HG03280 (cell line): ENCODE measurements around the gene ECE2.

ENCODE experiments used
- ATAC-seq: cut with Tn5 transposase; IDR thresholded peaks from one replicate; pipeline ENCODE4 v1.9.1; 2021; ENCODE audit warnings: mild to moderate bottlenecking, moderate library complexity; ENCODE audit not compliant: unreplicated experiment

Gene ECE2

DNA sequence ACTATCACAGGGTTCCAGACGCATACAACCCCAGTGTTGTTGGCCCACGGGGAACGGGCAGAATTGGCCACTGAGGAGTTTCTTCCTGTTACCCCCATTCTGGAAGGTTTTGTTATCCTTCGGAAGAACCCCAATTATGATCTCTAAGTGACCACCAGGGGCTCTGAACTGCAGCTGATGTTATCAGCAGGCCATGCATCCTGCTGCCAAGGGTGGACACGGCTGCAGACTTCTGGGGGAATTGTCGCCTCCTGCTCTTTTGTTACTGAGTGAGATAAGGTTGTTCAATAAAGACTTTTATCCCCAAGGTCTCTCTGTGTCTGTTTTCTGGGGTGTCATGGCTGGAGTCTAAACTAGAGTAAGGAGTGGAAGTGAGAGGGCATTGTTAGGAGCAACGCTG is 32.9 kb downstream of the ECE2 start:
- ATAC-seq: no peak

DNA sequence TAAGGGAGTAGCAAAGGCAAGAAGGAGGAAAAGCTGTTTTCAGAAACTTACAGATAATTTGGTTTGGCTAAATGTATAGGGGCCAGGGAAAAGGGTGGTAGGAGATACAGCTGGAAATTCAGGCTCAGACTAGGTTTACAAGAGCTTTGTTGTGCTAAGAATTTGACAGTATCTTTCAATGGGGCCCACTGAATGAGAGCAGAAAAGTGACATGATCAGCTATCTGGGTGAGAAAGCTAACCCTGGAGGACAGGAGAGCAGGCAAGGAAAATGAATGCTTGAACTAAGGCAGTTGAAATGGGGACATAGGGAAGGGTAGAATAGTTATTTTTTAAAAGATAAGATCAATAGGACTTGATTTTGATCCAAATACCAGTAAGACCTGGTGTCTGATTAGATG is 35.8 kb downstream of the ECE2 start:
- ATAC-seq: no peak

DNA sequence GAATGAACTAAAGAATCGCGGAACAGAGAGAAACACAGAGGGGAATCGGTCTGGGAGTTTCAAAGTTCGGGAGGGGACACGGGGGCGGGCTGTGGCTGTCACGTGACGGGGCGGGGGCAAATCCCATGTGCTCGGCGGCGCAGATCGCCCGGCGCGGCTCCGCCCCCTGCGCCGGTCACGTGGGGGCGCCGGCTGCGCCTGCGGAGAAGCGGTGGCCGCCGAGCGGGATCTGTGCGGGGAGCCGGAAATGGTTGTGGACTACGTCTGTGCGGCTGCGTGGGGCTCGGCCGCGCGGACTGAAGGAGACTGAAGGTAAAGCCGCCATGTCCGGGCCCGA is 38.5 kb downstream of the ECE2 start, which contains the start of gene EIF4G1:
Gene EIF4G1 (plus strand): TSS at position 244 of the 337 bp plus-strand sequence. CDS start 1,191 bp downstream, outside the sequence.
- ATAC-seq: peak; percentile 83

GRCh38 chr3:184314700-184315542 is 39.1 kb downstream of the ECE2 start:
- ATAC-seq: peak; percentile 47

DNA sequence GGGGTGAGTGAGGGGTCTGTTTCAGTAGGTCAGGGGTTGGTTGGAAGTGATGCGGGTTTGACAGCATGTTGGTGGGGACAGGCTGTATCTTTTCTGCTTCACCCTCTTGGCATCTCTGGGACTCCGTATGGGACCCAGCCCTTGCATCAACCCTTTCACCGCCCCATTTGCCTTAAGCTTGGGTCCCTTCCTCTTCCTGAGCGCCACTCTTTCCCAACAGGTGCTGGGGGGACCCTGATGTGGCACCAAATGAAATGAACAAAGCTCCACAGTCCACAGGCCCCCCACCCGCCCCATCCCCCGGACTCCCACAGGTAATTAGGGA is 39.7 kb downstream of the ECE2 start:
- ATAC-seq: no peak

GRCh38 chr3:184315871-184316661 is 40.2 kb downstream of the ECE2 start:
- no peak for ATAC-seq

GRCh38 chr3:184316792-184317191 is 41.0 kb downstream of the ECE2 start:
- ATAC-seq: no peak

DNA sequence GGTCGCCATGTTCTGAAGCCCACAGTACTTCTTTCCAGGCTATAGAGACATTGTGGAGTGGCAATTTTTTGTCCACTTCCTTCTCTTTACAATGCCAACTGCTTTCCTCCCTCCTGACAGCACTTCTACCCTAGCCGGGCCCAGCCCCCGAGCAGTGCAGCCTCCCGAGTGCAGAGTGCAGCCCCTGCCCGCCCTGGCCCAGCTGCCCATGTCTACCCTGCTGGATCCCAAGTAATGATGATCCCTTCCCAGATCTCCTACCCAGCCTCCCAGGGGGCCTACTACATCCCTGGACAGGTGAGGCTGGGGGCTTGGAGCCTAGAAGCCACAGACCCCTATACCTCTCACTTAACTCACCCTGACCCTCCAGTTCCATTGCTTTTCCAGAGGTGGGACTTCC is 41.4 kb downstream of the ECE2 start:
- ATAC-seq: no peak

DNA sequence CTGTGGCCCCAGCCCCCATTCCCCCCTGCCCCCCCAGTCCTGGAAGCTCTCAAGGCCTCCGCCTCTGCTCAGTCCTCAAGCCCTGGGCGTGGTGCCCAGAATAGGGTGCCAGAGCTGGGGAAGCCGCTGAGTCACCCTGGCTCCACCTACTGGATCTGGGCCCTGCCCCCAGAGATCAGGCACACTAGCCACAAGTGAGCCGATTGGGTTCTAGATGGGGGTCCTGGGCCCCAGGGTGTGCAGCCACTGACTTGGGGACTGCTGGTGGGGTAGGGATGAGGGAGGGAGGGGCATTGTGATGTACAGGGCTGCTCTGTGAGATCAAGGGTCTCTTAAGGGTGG is 44.3 kb downstream of the ECE2 start:
- no peak for ATAC-seq

GRCh38 chr3:184321666-184322065 is 45.8 kb downstream of the ECE2 start:
- ATAC-seq: no peak

GRCh38 chr3:184322731-184323487 is 47.1 kb downstream of the ECE2 start:
- no peak for ATAC-seq

DNA sequence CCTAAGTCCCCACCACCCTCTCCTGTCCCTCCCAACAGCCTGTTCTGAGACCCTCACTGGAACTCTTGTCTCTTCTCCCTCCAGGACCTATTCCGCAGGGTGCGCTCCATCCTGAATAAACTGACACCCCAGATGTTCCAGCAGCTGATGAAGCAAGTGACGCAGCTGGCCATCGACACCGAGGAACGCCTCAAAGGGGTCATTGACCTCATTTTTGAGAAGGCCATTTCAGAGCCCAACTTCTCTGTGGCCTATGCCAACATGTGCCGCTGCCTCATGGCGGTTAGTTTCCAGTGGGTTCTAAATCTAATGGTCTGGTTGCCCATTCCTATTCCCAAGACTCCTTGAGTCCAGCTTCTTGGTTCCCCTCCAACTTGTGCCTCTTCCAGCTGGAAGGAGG is 47.9 kb downstream of the ECE2 start:
- no peak for ATAC-seq

GRCh38 chr3:184325269-184325668 is 49.4 kb downstream of the ECE2 start:
- ATAC-seq: no peak

DNA sequence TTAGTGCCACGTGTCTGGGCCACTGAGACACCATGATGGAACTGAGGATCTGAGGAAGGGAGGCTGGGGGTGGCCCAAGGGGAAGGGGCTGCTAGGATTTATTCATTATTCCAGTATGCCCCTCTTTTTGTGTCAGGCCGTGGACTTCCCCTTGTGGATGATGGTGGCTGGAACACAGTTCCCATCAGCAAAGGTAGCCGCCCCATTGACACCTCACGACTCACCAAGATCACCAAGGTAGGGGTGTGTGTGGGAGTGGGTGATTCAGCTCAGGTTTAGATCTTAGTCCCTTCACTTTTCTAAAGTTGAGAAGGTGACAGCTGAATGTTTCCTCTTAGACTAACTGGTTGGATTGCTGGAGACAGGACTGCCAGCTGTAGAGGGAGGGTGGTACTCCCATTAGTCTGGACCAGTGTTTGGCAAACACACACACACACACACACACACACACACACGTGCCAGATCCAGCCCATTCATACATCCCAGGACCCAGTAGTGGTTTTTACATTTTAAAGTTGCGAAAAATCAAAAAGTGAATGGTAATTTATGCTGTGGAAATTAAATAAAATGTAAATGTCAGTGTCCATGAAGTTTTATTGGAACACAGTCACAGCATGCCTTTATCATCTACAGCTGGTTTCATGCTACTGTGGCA is 50.0 kb downstream of the ECE2 start:
- ATAC-seq: no peak

DNA sequence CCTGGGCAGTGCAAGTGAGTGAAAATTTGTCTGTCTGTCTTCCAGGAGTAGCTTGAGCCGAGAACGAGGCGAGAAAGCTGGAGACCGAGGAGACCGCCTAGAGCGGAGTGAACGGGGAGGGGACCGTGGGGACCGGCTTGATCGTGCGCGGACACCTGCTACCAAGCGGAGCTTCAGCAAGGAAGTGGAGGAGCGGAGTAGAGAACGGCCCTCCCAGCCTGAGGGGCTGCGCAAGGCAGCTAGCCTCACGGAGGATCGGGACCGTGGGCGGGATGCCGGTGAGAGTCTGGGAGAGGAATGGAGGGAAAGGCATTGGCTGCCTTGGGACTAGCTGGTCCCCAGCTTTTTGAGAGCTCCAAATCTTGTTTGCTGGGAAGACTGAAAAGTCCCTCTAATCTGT is 51.3 kb downstream of the ECE2 start:
- no peak for ATAC-seq

GRCh38 chr3:184328516-184328915 is 52.7 kb downstream of the ECE2 start:
- ATAC-seq: no peak

DNA sequence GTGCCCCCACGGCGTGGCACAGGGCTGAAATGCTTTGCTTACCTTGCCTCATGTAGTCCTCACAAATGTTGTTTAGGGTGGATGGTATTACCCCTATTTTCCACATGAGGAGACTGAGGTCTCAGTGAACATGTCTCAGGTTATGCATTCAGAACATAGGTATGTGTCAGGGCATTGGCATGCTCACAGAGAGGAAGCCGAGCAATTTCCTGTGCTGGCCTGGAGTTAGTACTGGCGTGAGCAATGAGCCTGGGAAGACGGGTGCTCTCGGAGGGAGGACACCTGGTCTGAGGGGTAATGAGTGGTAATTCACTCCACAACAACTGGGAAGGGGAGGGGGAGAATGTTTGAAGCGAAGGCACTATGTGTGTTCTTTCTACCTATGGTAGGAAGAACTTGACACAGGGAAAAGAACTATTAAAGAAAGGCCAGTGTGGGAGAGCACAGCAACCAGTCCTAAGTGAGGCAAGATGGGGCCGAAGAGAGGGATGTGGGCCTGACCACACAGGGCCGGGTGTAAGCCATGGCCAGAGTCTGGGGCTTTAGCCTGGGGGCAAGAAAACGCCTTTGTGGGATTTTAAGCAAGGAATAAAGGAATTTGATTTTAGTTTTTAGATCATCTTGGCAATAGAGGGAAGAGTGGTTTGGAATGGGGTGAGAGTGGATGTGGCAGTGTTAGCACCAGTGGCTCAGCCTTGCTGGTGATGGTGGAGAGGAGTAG is 56.7 kb downstream of the ECE2 start:
- ATAC-seq: no peak

DNA sequence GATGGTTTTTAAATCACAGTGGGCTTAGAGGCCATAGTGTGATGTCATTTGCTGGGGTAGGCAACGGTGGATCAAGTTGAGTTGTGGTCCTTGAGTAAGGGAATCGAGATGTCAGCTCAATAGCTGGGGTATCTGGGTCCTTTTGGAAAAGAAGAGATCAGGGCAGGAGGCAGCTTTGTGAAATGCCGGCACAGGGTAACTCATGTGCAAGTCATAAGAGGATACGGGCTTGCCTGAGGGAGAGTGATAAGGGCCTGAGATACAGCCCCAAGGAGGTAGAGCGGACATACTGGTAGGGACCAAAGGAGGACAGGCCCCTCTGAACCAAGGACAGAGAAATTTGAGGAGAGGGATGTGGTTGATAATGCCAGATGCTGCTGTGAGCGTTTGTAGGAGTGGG is 57.4 kb downstream of the ECE2 start:
- ATAC-seq: no peak

GRCh38 chr3:184333700-184334099 is 57.9 kb downstream of the ECE2 start:
- ATAC-seq: no peak

GRCh38 chr3:184334470-184335158 is 58.8 kb downstream of the ECE2 start:
- ATAC-seq: no peak
